MM.1S (cell line): ENCODE measurements around the gene DBP.

Source experiments
- DNase-seq: peaks from one replicate; pipeline ENCODE4 v3.0.0-alpha.2; 2015
- H2AFZ ChIP-seq: fragments of 300-600 bp; sonication (generic); 2 replicates; pipeline ENCODE4 v1.6.0; 2016; ENCODE audit warnings: antibody characterized with exemption, low read length
- H3F3A ChIP-seq: fragments of 300-600 bp; sonication (generic); 2 replicates; pipeline ENCODE4 v1.6.1; 2016; ENCODE audit warnings: mild to moderate bottlenecking, antibody characterized with exemption, low read length, moderate library complexity, mixed read lengths; ENCODE audit not compliant: insufficient read depth
- H3K27ac ChIP-seq: fragments of 300-600 bp; sonication (generic); 2 replicates; pipeline ENCODE4 v1.5.1; 2016; ENCODE audit warnings: mild to moderate bottlenecking, low read length
- H3K27me3 ChIP-seq: fragments of 300-600 bp; sonication (generic); replicated peaks from 2 replicates; pipeline ENCODE4 v1.6.0; 2016; ENCODE audit warnings: low read length; ENCODE audit not compliant: insufficient read depth
- H3K36me3 ChIP-seq: fragments of 300-600 bp; sonication (generic); replicated peaks from 2 replicates; pipeline ENCODE4 v1.6.1; 2016; ENCODE audit warnings: mild to moderate bottlenecking, low read length, mixed read lengths; ENCODE audit not compliant: insufficient read depth
- H3K4me1 ChIP-seq: fragments of 300-600 bp; sonication (generic); 2 replicates; pipeline ENCODE4 v1.6.1; 2016; ENCODE audit warnings: low read length, mixed read lengths
- H3K4me2 ChIP-seq: fragments of 300-600 bp; sonication (generic); 2 replicates; pipeline ENCODE4 v1.6.0; 2016; ENCODE audit warnings: low read depth, low read length
- H3K4me3 ChIP-seq: fragments of 300-600 bp; sonication (generic); 2 replicates; pipeline ENCODE4 v1.5.1; 2016; ENCODE audit warnings: low read length, mixed read lengths
- H3K79me2 ChIP-seq: fragments of 300-600 bp; sonication (generic); 2 replicates; pipeline ENCODE4 v1.6.1; 2016; ENCODE audit warnings: mixed run types, low read length, mixed read lengths
- H3K9ac ChIP-seq: fragments of 300-600 bp; sonication (generic); 2 replicates; pipeline ENCODE4 v1.6.1; 2016; ENCODE audit warnings: low read length, mixed read lengths
- H3K9me2 ChIP-seq: fragments of 300-600 bp; sonication (generic); replicated peaks from 2 replicates; pipeline ENCODE4 v1.6.1; 2016; ENCODE audit warnings: mild to moderate bottlenecking, low read length, mixed read lengths; ENCODE audit not compliant: insufficient read depth
- H3K9me3 ChIP-seq: fragments of 300-600 bp; sonication (generic); replicated peaks from 2 replicates; pipeline ENCODE4 v1.6.1; 2016; ENCODE audit warnings: mild to moderate bottlenecking, low read length, mixed read lengths; ENCODE audit not compliant: insufficient read depth
- H4K20me1 ChIP-seq: fragments of 300-600 bp; sonication (generic); 2 replicates; pipeline ENCODE4 v1.6.1; 2016; ENCODE audit warnings: mild to moderate bottlenecking, low read length, moderate library complexity, mixed read lengths; ENCODE audit not compliant: insufficient read depth
- CTCF ChIP-seq: fragments of 300-600 bp; sonication (generic); IDR thresholded peaks from 2 replicates; pipeline ENCODE4 v1.5.1; 2016; ENCODE audit warnings: antibody characterized with exemption, low read length, mixed read lengths
- EZH2 ChIP-seq: fragments of 300-600 bp; sonication (generic); optimal IDR thresholded peaks from 2 replicates; pipeline ENCODE3; 2017; ENCODE audit warnings: low read depth, mild to moderate bottlenecking, antibody characterized with exemption, low read length, mixed read lengths
- EZH2phosphoT487 ChIP-seq: fragments of 300-600 bp; sonication (generic); IDR thresholded peaks from 2 replicates; pipeline ENCODE4 v1.6.1; 2018; ENCODE audit warnings: antibody characterized with exemption, low read length

Gene DBP

GRCh38 chr19:48672994-48673393 is 35.8 kb upstream of the DBP start, which contains the start of gene NTN5:
Gene NTN5 (minus strand): TSS chr19:48673017. CDS start chr19:48670986, 2,031 bp downstream.
- H3K27ac ChIP-seq = no peak within 1 kb of the TSS
- no peak for DNase-seq
- H3F3A ChIP-seq = no peaks in the 10 kb centered on the region
- no peaks in the 10 kb centered on the region for H3K9me3 ChIP-seq
- H3K4me1 ChIP-seq = no peaks in the 10 kb centered on the region; the same call in 1 of the 2 replicates
- no peak within 1 kb of the TSS for H3K4me2 ChIP-seq
- H4K20me1 ChIP-seq = no peaks in the 10 kb centered on the region
- H3K36me3 ChIP-seq = no peaks in the 10 kb centered on the region
- no peak within 1 kb of the TSS for H3K9ac ChIP-seq
- H3K4me3 ChIP-seq = no peak within 1 kb of the TSS
- H3K27me3 ChIP-seq = peaks cover 64% of the 10 kb centered on the region
- no peak within 1 kb of the TSS for H2AFZ ChIP-seq
- H3K79me2 ChIP-seq = no peaks in the 10 kb centered on the region
- no peak for TF ChIP-seq EZH2
- no peak for TF ChIP-seq EZH2phosphoT487
- TF ChIP-seq CTCF = no peak
- no peaks in the 10 kb centered on the region for H3K9me2 ChIP-seq

- TF ChIP-seq EZH2phosphoT487 = no peak
- no peak for TF ChIP-seq EZH2
- no peak for TF ChIP-seq CTCF
- no peak overlapping the region for H3K4me2 ChIP-seq
- no peak overlapping the region for H3K9ac ChIP-seq
- H3K79me2 ChIP-seq = no peaks in the 10 kb centered on the region
- peaks cover 57% of the 10 kb centered on the region for H3K27me3 ChIP-seq
- H3K27ac ChIP-seq = no peak overlapping the region
- no peaks in the 10 kb centered on the region for H3K4me1 ChIP-seq
- no peaks in the 10 kb centered on the region for H3K9me3 ChIP-seq
- no peaks in the 10 kb centered on the region for H3K36me3 ChIP-seq
- no peaks in the 10 kb centered on the region for H4K20me1 ChIP-seq
- H3K4me3 ChIP-seq = no peak overlapping the region
- H3K9me2 ChIP-seq = no peaks in the 10 kb centered on the region
- H2AFZ ChIP-seq = no peak overlapping the region
- no peak for DNase-seq
- H3F3A ChIP-seq = no peaks in the 10 kb centered on the region
Measured at GRCh38 chr19:48671446-48671995, 34.3 kb upstream of the DBP start.

- H3K4me1 ChIP-seq = no peaks in the 10 kb centered on the region
- no peak overlapping the region for H3K4me3 ChIP-seq
- no peaks in the 10 kb centered on the region for H3K9me3 ChIP-seq
- peaks cover 56% of the 10 kb centered on the region for H3K27me3 ChIP-seq
- no peaks in the 10 kb centered on the region for H4K20me1 ChIP-seq
- no peak overlapping the region for H3K4me2 ChIP-seq
- no peak for TF ChIP-seq EZH2phosphoT487
- TF ChIP-seq EZH2 = no peak
- TF ChIP-seq CTCF = no peak
- no peak for DNase-seq
- H3F3A ChIP-seq = no peaks in the 10 kb centered on the region
- no peak overlapping the region for H2AFZ ChIP-seq
- no peaks in the 10 kb centered on the region for H3K36me3 ChIP-seq
- no peaks in the 10 kb centered on the region for H3K9me2 ChIP-seq
- H3K9ac ChIP-seq = no peak overlapping the region
- H3K27ac ChIP-seq = no peak overlapping the region
- no peaks in the 10 kb centered on the region for H3K79me2 ChIP-seq
Measured at GRCh38 chr19:48670699-48671445, 33.7 kb upstream of the DBP start.
